GM12878 (cell line): ENCODE data around the gene DENND1C. TPM values are rescaled to one million over a fixed set of nuclear protein-coding genes. Genes with fewer than 3 reads are reported as not detected.

Source experiments
- ATAC-seq: fragments of 200-7000 bp; cut with Tn5 transposase; 3 replicates; pipeline ENCODE4 v1.9.1; 2020; ENCODE audit warnings: mild to moderate bottlenecking, moderate library complexity
- BruUV-seq: library from RNA; stranded (reverse); fragments of 400-500 nt; replicated peaks from 2 replicates; lab custom pipeline; 2021; lab: Mats Ljungman, UMichigan
- CTCF ChIA-PET: fragments of 300-600 bp; sonication (Branson Sonifier 250); formaldehyde crosslinking; extraction: SDS; loops from one replicate; lab custom pipeline; 2021; ENCODE audit warnings: inconsistent platforms; lab: Yijun Ruan, JAX
- POLR2A ChIA-PET: fragments of 350-600 bp; formaldehyde crosslinking; extraction: SDS; loops from one replicate; lab custom pipeline; 2021; ENCODE audit warnings: inconsistent platforms; lab: Charles Lee
- RAD21 ChIA-PET: fragments of 300-600 bp; sonication (Branson Sonifier 250); formaldehyde crosslinking; loops from one replicate; lab custom pipeline; 2023; ENCODE audit warnings: antibody characterized with exemption; ENCODE audit not compliant: unreplicated experiment; lab: Charles Lee
- SMC1A ChIA-PET: fragments of 300-600 bp; sonication (Branson Sonifier 250); formaldehyde crosslinking; loops from one replicate; lab custom pipeline; 2023; ENCODE audit not compliant: unreplicated experiment, uncharacterized antibody; lab: Charles Lee
- DNase-seq: peaks from one replicate; pipeline ENCODE4 v3.0.0-alpha.2; 2011; ENCODE audit warnings: low read depth, low spot score
- FAIRE-seq: peaks from 3 replicates; lab custom pipeline; 2011; peaks lifted over from hg19 to GRCh38; lab: Jason Lieb, UNC
- H2AFZ ChIP-seq: 2 replicates; pipeline ENCODE4 v1.6.0; 2011; ENCODE audit warnings: low read depth, low read length, control low read depth; ENCODE audit not compliant: control insufficient read depth
- H3K27ac ChIP-seq: 2 replicates; pipeline ENCODE4 v1.5.1; 2011; ENCODE audit warnings: control low read depth; ENCODE audit not compliant: control insufficient read depth, insufficient read depth
- H3K27me3 ChIP-seq, 2 experiments: replicated peaks in 1 of 2; 2 replicates each; pipeline versions ENCODE4 v1.6.0 to v1.6.1; 2011; ENCODE audit warnings: low read length in 1 of 2; ENCODE audit not compliant: control insufficient read depth in 2 of 2, insufficient read depth in 2 of 2
- H3K36me3 ChIP-seq, 2 experiments: 2 replicates each; pipeline ENCODE4 v1.5.1; 2011; ENCODE audit warnings: low read length in 1 of 2; ENCODE audit not compliant: control insufficient read depth in 2 of 2, insufficient read depth in 2 of 2
- H3K4me1 ChIP-seq: 2 replicates; pipeline ENCODE4 v1.6.1; 2011; ENCODE audit warnings: mild to moderate bottlenecking, low read length, moderate library complexity, mixed read lengths; ENCODE audit not compliant: control insufficient read depth, insufficient read depth
- H3K4me2 ChIP-seq: 2 replicates; pipeline ENCODE4 v1.6.0; 2011; ENCODE audit warnings: control low read depth; ENCODE audit not compliant: control insufficient read depth, insufficient read depth
- H3K4me3 ChIP-seq: fragments of 200-600 bp; sonication (generic); 2 replicates; pipeline ENCODE4 v1.5.1; 2016
- H3K79me2 ChIP-seq: 2 replicates; pipeline ENCODE4 v1.6.0; 2011; ENCODE audit warnings: low read length; ENCODE audit not compliant: control insufficient read depth, insufficient read depth
- H3K9ac ChIP-seq: 2 replicates; pipeline ENCODE4 v1.8.0; 2011; ENCODE audit warnings: low read length, control low read depth, mixed read lengths; ENCODE audit not compliant: control insufficient read depth, insufficient read depth
- H3K9me3 ChIP-seq: replicated peaks from 3 replicates; pipeline ENCODE4 v1.5.1; 2011; ENCODE audit warnings: mild to moderate bottlenecking, low read length; ENCODE audit not compliant: control insufficient read depth, insufficient read depth
- H4K20me1 ChIP-seq: 2 replicates; pipeline ENCODE4 v1.6.0; 2011; ENCODE audit not compliant: control insufficient read depth, insufficient read depth
- ASH2L ChIP-seq: fragments of 300-600, 200-600 bp; sonication (generic); IDR thresholded peaks from 2 replicates; pipeline ENCODE4 v1.6.1; 2017; ENCODE audit warnings: low read depth, mild to moderate bottlenecking, borderline replicate concordance
- BHLHE40 ChIP-seq, 2 experiments: fragments of 450-650 bp in 1 of 2; IDR thresholded peaks; 2 replicates each; pipeline ENCODE4 v1.6.1; 2011 to 2017; ENCODE audit warnings: low read depth in 2 of 2, borderline replicate concordance in 1 of 2, improper control_type of control experiment in 1 of 2, low read length in 1 of 2, mild to moderate bottlenecking in 1 of 2
- MEF2A ChIP-seq: IDR thresholded peaks from 2 replicates; pipeline ENCODE4 v1.6.1; 2011; ENCODE audit warnings: low read depth, mild to moderate bottlenecking, low read length, moderate library complexity; ENCODE audit not compliant: insufficient read depth
- NBN ChIP-seq: fragments of 450-650 bp; IDR thresholded peaks from 2 replicates; pipeline ENCODE4 v1.6.1; 2016
- NRF1 ChIP-seq: conservative IDR thresholded peaks from 2 replicates; pipeline ENCODE4 v1.6.1; 2011; ENCODE audit warnings: mild to moderate bottlenecking, low read depth, low read length, improper control_type of control experiment
- WGBS: methylation state at CpG from one replicate; pipeline ENCODE4 v1.1.6; 2016; ENCODE audit warnings: low lambda C conversion rate; ENCODE audit not compliant: insufficient replicate concordance, insufficient coverage; ENCODE audit errors: missing lambda C conversion rate; 5-methylcytosine and 5-hydroxymethylcytosine counted together
- in situ Hi-C: fragments of 300-500 bp; cut with MboI; formaldehyde crosslinking; loops from 9 replicates; pipeline ENCODE4 v1.14.3; 2018; ENCODE audit warnings: mixed read lengths
- intact Hi-C: fragments of 100-400 bp; cut with micrococcal nuclease; formaldehyde crosslinking; loops from one replicate; pipeline ENCODE4 v1.14.2; 2022; ENCODE audit not compliant: unreplicated experiment
- polyA plus RNA-seq, 11 experiments: library from polyadenylated mRNA; depleted of rRNA in 4 of 11; unstranded in 6 of 11; stranded (reverse) in 5 of 11; fragments of >200 nt; fragmentation: Nextera tagmentation in 4 of 11; fragmentation: Illumina TruSeq in 1 of 11; extraction: Ambion mirVana in 4 of 11; extraction: Trizol in 1 of 11; gene quantifications; 1 replicate in 1 of 11; 2 replicates in 10 of 11; pipeline versions ENCODE4 v1.2.1 to v1.2.3, GENCODE V29; 2011 to 2016; ENCODE audit warnings: inconsistent platforms in 2 of 11, missing spikeins in 2 of 11, low read depth in 1 of 11
- total RNA-seq, 4 experiments: library from RNA; depleted of rRNA in 3 of 4; stranded (reverse); fragments of >200 nt in 3 of 4; fragmentation: Illumina TruSeq in 1 of 4; extraction: Trizol in 1 of 4; gene quantifications; 2 replicates each; pipeline versions ENCODE4 v1.2.1 to v1.2.3, GENCODE V29; 2013 to 2021
- TF ChIP-seq, protein P1 (sequence below): IDR thresholded peaks from 2 replicates; pipeline ENCODE4 v1.6.1; 2011; ENCODE audit warnings: borderline replicate concordance, low read depth, mild to moderate bottlenecking, moderate library complexity, low read length; ENCODE audit not compliant: insufficient read depth, poor library complexity, severe bottlenecking

Gene DENND1C
- total and polyA plus RNA-seq, 10 of the 15 experiments (the other 5 are each of a cell fraction or from before 2014, with no cell fraction given), result 2.4 to 54.3 (median 32.7) TPM

DNA sequence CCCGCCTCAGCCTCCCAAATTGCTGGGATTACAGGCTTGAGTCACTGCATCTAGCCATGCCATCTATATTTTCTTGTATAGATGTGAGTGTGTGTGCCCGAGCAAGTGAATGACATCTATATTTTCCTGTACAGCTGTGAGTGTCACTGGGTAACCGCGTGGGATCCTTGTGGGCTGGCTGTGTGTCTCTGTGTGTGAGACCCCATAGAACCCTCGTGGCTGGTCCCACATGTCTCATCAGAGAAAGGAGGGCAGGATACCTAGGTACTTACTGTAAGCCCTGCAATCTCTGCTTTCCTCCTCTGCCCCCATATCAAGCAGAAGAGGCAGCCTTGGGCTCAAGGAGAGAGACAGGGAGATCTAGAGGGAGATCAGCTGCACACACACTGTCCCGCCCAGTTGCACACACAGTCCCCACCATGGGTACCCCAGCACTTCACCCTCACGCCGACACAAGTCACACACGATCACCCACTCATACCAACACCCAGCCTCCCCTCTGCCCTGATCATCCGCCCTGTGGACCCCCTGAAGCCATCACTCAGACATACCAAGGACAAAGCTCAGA, 655 bp downstream of the DENND1C start (continued):
- TF ChIP-seq NBN (no peak), ASH2L (no peak), MEF2A (no peak)

DNA sequence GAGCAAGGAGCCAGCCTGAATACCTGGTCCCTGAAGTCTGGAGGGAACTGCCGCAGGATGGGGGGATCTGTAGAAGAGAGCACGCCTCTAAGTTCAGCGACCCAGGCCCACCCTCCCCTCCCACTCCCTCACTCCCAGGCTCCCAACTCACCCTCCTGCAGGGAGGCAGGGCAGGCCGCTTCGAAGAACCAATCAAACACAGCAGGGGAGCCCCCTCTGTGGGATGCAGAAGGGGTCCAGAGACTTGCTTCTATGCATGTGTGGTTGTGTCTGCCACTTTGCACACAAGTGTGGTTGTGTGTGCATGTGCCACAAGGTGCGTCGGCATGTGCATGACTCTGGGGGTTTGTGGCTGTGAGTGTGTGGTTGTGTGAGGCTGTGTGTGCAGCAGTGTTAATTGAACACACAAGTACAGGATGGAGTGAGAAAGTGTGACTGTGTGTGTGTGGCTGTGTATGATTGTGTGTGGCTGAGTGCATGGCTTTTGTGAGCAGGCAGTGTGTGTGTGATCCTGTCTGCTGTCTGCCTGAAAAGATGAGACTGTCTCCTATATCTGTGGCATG, 1.7 kb downstream of the DENND1C start:
- intact Hi-C loops (no loop called here), in situ Hi-C loops (no loop called here)
- peaks cover 8 to 15% of the 10 kb centered on the region in 2 experiments; a peak in 3 of 4 replicates for H3K36me3 ChIP-seq

More for the DNA sequence above, 1.7 kb downstream of the DENND1C start:
- no peak overlapping the region for H3K9ac ChIP-seq
- POLR2A ChIA-PET, result interaction anchor here (1.0 kb wide), 1 partner anchor 14 kb away, joined by 3 read pairs; no protein-coding TSS in a partner anchor
- peak in 1 of 2 experiments; percentile 39; a peak in 1 of 4 replicates for TF ChIP-seq BHLHE40 (IDR thresholded peaks at IDR 0.05; ENCODE audit: borderline replicate concordance in 1 of 2, low read depth in 2 of 2, low read length in 1 of 2)
- no peak for TF ChIP-seq NRF1
- TF ChIP-seq, protein P1, sequence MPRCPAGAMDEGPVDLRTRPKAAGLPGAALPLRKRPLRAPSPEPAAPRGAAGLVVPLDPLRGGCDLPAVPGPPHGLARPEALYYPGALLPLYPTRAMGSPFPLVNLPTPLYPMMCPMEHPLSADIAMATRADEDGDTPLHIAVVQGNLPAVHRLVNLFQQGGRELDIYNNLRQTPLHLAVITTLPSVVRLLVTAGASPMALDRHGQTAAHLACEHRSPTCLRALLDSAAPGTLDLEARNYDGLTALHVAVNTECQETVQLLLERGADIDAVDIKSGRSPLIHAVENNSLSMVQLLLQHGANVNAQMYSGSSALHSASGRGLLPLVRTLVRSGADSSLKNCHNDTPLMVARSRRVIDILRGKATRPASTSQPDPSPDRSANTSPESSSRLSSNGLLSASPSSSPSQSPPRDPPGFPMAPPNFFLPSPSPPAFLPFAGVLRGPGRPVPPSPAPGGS, result peak; percentile 53
- RAD21 ChIA-PET, result interaction anchor here (0.6 to 2.2 kb wide), 2 partner anchors 20 to 38 kb away, joined by 3 to 20 read pairs; partner anchors contain the start of gene SLC25A23
- no peak overlapping the region for H2AFZ ChIP-seq
- H3K27ac ChIP-seq, result no peak overlapping the region
- no peaks in the 10 kb centered on the region; the same call in 2 of the 3 replicates for H3K9me3 ChIP-seq
- BruUV-seq, result TSS peak; percentile 89
- DNase-seq (no peak), FAIRE-seq (no peak), ATAC-seq (no peak)
- WGBS, result 81% methylated on average over 7 of the region's 7 CpGs
- H3K4me3 ChIP-seq, result no peak overlapping the region
- H3K79me2 ChIP-seq, result peaks cover 16% of the 10 kb centered on the region
- peaks cover 10% of the 10 kb centered on the region for H3K4me1 ChIP-seq
- SMC1A ChIA-PET, result no interaction called here
- no peak overlapping the region for H3K4me2 ChIP-seq
- H4K20me1 ChIP-seq, result no peaks in the 10 kb centered on the region
- CTCF ChIA-PET, result interaction anchor here (0.8 to 3.4 kb wide), 2 partner anchors 11 to 23 kb away, joined by 3 to 26 read pairs; partner anchors contain the start of gene TUBB4A
- no peaks in the 10 kb centered on the region for H3K27me3 ChIP-seq
